ENCODE measurements around the gene WRNIP1.

WRNIP1 gene

DNA sequence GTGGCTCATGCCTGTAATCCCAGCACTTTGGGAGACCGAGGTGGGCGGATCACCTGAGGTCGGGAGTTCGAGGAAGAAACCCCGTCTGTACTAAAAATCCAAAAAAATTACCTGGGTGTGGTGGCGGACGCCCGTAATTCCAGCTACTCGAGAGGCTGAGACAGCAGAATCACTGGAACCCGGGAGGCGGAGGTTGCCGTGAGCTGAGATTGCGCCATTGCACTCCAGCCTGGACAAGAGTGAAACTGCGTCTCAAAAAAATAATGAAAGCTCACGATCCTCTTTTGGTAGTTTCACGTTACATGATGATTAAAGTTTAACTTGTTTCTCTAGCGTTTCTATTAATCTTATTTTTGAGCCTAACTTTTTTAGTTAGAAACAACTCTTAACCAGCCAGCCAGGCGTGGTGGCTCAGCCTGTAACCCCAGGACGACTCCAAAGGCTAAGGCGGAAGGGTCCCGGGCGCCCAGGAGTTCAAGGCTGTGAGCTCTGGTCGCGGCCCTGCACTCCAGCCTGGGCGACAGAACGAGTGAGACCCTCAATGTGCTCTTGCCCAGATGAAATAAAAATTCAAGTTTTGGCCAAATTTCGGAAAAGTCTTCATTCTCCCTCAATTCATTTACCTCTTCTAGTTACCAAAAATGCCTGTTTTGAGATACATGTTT lies 1.2 kb upstream of the WRNIP1 start:
- DNase-seq = no peak

DNA sequence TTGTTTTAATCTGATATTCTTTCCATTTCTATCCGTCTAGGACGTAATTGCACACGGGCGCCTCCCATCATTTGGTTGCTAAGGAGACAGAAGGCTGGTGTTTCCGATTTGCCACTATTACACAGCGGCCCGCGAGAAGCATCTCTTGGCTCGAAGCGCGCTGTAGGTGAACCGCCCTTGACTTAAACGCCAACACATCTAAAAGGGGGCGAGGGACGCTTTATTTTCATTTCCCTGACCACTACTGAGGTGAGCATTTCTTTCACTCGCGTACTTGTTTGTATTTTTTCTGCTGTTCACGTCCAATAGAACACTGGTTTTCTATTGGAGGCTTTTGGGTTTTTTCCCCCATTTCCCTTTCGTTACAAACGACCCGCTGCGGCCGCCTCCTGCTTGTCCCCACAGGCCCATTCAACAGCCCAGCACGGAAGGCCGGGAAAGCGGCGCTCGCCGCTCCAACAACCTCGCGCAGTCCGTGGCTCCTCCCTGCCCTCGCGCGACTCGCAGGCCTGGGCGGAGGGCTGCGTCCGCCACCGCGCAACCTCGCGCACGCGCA lies 505 bp upstream of the WRNIP1 start:
- peak; percentile 73 for DNase-seq

DNA sequence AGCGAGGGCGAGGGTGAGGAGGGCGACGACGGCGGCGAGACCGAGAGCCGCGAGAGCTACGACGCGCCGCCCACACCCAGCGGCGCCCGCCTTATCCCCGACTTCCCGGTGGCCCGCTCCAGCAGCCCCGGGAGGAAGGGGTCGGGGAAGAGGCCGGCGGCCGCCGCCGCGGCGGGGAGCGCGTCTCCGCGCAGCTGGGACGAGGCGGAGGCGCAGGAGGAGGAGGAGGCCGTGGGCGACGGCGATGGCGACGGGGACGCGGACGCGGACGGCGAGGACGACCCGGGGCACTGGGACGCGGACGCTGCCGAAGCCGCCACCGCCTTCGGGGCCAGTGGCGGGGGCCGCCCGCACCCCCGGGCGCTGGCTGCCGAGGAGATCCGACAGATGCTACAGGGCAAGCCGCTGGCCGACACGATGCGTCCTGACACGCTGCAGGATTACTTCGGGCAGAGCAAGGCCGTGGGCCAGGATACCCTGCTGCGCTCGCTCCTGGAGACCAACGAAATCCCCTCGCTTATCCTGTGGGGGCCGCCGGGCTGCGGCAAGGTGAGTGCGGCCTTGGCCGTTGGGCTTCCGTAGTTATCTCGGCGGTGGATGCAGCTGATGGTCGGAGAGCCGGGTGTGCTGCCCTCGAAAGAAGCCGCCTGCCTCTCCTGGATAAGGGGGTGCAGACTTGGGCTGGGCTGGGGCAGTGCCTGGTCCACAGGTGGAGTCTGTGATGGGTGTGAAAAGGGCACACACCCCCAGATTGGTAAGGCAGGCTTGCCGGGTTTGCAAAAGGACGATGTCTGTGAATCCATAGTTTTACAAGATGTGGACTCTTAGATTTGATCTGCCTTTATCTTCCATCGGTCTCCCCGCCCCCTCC lies 938 bp downstream of the WRNIP1 start:
- no peak for DNase-seq

DNA sequence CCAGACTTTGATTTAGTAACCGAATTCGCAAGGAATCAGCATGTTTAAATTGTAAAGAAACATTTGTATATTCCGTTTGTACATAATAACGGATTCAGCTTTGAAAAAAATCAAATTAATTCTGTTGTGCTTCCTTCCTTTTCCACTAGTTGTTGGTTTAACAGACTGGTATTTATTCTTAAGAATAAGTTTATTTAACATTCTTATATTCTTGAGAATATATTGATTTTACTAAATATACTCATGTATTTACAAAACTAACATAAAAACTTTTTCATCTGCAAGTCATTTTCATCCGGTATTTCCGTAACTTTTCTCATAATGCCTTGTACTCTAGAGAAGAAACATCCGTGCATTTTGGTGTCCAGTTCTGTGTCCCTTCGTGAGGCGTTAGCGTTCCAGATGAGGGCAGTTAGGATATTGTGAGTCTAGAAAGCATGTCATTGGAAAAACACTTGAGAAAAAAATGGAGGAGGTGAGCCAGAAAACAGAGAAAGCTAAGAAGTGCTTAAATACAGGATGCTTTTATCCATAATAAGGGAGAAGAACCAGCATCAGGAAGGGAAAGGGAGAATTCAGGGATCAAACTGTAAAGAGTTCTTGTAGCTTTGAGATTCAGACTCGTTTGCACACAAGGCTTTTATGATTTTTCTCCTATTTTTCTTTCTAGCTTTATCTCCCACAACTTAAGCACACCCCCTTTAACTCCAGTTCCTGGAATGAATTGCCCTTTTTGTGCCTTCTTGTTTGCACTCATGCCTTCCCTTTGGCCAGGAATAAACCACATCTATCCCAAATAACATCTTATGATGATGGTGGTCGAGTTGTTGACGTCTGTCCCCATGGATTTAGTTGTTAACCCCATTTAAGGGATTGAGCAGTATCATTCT lies 1.8 kb downstream of the WRNIP1 start:
- DNase-seq = no peak

DNA sequence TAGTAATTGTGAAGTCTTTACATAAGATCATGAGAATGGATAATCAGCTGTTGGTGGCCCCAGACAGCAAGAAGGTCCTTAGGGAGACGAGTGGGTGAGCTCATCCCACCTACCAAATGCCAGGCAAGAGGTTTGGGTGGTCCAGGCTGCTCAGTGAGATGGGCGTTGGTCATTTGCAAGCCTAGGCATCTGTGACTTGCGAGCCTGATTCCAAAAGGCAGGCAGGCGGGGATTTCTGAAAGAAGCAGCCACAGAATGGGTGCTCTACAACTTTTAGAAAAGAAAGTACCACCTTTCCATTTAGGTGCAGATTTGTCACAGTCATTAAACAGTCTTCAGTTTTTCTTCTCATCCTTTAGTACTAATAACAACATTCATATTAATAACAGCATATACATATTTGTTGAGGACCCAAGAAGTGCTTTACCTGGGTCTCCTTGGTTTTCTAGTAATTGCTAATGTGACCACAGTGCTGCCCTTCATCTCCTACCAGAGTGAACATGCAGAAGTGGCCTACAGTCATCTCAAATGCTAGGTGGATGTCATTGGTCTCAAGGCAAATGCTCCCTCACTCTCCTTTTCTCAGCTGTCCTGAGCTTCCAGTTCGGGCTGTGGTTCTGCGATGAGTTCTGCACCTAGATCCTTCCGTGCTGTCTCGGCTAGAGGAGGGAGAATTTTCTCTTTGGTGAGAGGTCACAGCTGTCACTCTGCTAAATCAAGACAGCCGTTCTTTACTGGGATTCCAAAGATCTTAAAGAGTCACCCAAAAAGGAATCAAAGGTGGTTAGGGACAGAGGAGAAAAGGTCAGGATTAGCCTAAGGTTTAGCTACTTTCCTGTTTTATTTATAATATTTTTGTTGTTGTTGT lies 2.7 kb downstream of the WRNIP1 start:
- DNase-seq = no peak

DNA sequence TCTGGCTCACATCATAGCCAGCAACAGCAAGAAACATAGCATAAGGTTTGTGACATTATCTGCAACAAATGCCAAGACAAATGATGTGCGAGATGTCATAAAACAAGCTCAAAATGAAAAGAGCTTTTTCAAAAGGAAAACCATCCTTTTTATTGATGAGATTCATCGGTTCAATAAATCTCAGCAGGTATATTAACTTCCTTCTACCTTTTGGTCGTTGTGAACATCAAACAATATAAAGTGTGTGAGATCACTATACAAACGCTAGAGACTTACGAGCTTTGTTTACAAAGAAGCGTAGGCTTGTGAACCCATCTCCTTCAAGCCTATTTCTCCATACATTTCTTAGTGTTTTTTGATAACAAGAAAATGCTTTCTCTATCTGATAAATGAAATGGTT lies 3.5 kb downstream of the WRNIP1 start:
- no peak for DNase-seq

DNA sequence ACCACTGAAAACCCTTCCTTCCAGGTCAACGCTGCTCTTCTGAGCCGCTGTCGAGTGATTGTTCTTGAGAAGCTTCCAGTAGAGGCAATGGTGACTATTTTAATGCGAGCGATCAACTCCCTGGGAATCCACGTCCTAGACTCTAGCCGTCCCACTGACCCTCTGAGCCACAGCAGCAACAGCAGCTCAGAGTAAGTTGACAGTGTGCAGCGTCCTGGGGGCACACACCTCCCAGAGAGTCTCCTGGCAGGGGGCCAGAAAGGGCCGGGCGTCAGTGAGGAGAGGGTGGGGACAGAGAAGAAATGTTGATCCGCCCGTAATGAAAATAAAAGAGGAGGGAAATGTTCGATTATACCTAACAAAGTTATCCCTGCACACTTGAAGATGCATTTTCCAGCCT lies 5.0 kb downstream of the WRNIP1 start:
- DNase-seq = no peak

DNA sequence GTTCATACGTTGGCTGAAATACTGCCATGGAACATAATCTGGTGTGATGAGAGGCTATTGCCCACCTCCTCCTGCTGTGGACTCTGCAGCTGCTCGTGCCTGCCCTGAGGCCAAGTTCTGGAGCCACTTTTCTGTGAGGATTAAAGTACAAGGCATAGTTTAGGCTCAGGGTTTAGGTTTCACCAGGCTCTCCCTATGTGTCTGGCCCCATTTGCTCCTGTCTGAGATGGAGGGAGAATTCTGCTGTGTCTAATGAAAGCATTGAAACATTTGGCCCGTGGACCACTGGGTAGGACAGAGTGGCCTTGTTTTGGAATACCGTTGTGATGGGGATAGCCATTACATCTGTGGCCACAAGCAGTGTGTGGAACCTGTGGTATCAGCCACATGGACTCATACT lies 5.9 kb downstream of the WRNIP1 start:
- DNase-seq = no peak

DNA sequence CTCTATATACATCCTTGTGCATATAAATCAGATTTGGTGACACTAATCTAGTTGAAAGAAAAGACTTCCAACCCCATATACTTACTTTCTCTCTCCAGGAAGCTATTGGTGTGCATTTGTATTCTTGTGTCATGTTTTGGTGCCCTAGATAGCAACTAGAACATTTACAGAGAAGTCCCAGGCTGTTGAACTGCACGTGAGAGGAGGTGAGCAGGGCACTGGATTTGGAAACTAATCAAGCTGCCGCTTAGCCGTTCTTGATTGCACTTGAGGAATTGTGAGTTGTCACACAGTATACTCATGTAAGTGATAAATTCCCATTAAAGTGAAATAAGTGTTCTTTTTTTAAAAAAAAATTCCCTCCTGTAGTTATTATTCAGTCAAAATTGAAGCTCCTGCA lies 7.6 kb downstream of the WRNIP1 start:
- DNase-seq = no peak

DNA sequence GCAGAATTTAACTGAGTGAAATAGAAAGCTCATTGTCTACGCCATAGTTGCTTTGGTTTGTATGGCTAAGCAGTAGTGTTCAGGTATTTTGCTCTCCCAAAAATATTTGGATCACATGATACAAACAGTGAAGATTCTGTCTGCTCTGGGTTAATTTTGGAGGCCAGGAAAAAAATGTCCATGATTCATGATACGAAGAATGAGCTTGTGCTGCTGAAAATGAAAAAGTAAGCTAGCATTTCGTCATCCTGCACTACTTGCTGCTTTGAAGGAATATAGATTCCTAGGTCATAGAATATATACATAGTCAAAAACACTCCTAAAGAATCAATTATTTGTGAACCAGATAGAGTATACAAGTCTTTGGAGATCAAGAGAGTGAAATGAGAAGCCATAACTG lies 8.3 kb downstream of the WRNIP1 start:
- no peak for DNase-seq

DNA sequence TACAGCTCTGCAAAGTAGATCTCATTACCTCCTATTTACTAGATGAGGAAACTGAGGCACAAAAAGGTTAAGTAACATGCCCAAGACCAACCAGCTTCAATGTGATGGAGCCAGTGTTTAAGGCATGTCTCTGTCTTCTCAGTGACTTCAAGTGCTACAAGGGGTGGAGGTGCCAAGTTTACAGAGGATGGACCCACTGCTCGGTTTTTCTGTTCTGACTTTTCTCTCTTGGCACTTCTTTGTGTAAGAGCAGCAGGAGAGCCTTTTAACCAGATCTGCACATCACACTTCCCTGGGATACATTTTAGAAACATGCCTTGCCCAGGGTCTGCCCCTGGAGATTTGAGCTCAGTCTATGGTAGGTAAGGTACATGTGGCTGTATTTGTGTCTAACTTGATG lies 9.8 kb downstream of the WRNIP1 start:
- DNase-seq = no peak

DNA sequence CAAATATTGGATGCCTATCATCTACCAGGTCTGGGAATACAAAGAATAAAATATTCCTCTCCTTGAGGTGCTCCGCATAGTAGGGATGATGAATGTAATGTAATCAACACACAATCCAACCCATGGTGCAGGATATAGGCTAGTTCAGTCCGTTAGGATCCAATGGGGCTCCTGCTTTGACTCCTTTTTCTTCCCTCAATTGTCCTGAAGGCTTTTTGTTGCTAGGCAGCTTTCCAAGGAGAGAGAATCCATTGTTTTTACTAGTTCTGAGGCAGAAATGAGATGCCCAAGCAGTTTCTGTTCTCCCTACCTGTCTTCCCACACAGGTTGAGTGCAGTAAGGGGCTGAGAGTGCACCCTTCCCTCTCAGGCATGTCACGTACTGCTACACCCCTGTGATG lies 12.1 kb downstream of the WRNIP1 start:
- DNase-seq = no peak

DNA sequence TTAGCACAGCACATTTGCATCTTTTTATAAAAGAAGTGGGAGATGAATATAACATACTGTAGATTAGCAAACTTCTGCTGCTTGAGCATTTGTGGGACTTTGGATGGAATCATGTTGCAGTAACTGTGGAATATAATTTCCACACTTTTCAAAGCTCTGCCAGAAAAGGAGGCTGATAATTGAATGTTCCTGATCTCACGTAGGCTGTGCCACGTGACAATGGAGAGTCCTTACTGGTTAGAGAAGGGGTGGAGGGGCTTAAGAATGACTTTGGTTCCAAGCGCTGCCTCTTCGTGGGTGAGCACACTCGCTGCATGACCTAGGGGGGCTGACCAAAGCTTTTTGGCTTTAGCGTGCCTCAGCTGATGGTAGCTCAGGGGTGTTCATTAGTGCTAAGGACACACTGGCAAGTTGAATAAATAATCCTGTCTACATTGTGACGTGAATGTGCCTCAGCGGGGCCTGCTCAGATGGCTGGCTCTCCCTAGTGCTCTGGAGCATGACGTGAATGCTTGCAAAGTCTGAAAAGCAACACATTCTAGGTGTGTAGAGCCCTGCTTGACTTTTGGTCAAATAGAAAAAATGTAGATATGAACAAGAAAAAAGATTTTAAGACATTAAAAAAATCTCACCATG lies 15.0 kb downstream of the WRNIP1 start:
- no peak for DNase-seq

DNA sequence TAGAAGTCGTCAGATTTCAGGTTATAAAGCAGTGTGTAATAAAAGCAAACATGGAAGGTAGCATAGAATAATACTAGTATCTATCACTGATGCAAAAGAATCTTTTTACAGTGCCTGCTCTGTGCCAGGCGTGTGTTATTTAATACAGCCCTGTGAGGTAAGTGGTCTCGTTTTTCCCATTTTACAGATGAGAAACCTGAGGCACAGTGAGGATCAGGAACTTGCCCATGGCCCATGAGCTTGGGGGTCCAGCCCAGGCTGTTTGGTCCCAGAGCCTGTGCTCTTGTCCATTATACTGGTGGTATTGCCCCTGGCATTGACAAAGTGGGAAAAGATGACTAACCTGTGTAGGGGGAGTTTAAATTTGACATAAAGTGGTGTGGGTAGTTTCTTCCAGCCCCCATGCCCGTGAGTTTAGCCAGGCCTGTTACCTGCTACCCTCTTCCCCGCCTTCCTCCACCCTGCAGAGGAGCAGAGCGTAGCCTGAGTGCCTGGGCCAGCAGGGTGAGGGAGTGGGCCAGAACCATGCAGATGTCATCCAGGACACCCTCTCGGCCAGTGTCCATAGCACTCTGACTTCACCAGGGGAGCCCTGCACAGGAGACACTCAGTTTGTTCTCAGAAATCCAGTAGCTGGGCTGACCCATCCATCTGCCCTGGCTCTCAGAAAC lies 16.6 kb downstream of the WRNIP1 start:
- no peak for DNase-seq

DNA sequence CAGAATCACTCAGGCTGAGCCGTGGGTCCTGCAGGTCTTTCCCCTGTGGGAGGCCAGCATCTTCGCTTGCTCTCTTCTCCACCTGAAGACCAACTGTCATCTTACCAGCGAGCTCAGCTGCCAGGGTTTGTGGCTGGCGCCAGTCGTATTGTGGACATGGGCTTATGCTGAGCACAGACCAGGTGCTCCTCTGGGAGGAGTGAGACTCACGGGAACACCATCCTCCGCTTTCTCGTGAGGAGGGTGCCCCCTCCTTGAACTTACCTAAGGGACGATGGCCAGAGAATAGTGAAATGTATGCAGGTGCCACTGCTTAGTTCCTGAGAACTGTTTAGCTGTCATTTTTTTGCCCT lies 17.1 kb downstream of the WRNIP1 start:
- DNase-seq = no peak

DNA sequence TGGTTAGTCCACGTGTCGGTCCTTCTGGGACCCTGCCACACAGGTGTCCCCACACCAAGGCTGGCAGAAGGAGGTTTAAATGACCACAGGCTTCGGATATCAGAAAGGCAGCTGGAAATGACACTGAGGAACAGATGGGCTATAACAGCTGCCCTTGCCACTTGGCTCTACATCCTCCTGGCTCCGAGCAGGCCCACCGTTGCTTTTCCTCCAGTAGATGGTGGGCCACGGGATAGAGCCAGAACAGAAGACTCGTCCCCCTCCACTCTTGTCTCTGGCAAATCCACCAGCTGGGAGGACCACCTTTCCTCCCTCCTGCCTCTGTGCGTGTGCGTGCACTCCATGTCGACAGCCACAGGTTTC lies 17.6 kb downstream of the WRNIP1 start:
- DNase-seq = no peak

DNA sequence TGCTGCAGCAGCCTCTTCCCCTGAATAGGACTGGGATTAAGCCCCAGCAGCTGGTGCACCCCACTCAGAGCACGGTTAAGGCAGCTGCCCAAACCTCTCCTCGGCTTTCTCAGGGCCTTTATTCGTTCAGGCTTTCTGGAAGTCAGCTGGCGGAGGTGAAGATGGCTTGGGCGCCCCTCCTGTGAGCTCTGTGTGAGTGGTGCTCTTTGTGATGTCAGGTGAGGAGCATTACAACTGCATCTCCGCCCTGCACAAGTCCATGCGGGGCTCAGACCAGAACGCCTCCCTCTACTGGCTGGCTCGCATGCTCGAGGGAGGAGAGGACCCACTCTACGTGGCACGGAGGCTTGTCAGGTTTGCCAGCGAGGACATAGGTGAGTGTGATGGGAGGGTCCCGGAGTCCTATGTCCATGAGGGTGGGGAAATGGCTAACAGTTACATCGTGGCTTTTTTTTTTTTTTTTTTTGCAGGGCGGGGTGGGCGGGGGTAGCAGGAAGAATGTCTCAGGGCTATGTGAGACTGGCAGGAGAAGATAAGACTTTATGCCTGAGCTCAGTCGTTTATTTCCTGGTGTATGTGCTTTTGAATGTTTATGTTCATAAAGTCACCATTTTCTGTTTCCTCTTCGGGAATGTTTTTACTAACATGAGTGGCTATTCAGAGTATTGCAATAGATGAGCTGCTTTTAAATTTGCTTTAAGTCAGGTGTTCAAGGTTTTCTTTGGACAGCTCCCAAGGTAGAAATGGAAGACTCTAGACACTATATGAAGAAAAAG lies 18.2 kb downstream of the WRNIP1 start:
- DNase-seq = no peak

DNA sequence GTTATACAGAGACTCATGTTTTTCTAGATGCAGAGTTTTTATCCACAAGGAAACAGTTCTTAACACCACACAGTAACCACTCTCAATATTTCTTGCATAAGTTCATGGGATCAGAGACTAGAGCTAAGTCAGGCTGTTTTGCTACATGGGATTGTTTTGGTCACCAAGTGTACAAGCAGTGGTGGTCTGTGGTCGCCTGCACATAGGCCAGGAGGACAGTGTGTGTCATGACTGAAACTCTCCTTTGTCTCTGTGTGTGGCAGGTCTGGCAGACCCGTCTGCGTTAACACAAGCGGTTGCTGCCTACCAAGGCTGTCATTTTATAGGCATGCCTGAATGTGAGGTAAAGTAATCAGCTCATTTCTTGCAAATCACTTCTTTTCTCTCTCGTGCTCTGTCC lies 18.9 kb downstream of the WRNIP1 start:
- DNase-seq = no peak

DNA sequence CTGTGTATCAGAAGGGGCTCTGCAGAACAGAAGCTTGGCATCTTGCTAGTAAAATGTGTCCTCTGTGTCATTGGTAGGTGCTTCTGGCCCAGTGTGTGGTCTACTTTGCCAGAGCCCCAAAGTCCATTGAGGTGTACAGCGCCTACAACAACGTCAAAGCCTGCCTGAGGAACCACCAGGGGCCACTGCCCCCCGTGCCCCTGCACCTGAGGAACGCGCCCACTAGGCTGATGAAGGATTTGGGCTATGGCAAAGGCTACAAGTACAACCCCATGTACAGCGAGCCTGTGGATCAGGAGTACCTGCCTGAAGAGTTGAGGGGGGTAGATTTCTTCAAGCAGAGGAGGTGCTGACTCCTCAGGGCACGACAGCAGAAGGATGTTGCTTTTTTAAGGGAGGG lies 19.7 kb downstream of the WRNIP1 start:
- no peak for DNase-seq

DNA sequence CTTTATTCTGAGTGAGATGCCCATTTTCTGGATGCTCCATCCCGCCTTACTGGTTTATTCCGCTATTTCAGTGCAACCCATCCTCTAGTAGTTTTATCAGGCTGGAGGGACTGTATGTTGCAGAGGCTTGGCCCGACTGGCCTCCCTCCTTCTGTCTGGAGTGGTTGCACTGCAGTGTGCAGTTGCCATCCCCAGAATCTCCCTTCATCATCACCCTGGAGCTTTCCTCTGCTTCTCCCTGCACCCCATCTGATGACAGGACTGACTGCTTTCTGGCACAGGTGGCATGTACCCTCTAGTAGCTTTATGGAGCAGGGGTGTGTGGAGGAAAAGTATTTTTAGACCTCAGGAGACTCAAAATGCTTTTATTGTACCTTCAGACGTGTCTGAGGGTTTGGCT lies 21.1 kb downstream of the WRNIP1 start:
- DNase-seq = no peak

Measured in central memory CD4-positive, alpha-beta T cell (primary cell).